Neutrophil (primary cell): Measurements from ENCODE around the gene HSPBP1.

ENCODE experiments used
- H3K27ac ChIP-seq: fragments of 200-600 bp; sonication (generic); 2 replicates; pipeline ENCODE4 v1.5.1; 2016; ENCODE audit warnings: mild to moderate bottlenecking, moderate library complexity
- H3K27me3 ChIP-seq: fragments of 200-600 bp; sonication (generic); 2 replicates; pipeline ENCODE4 v1.6.0; 2016; ENCODE audit warnings: mild to moderate bottlenecking
- H3K36me3 ChIP-seq: fragments of 200-600 bp; sonication (generic); 2 replicates; pipeline ENCODE4 v1.5.1; 2017
- H3K4me1 ChIP-seq, 2 experiments: fragments of 200-600 bp in 1 of 2; sonication (generic) in 1 of 2; 1 replicate in 1 of 2; 2 replicates in 1 of 2; pipeline versions ENCODE4 v1.5.1 to v1.6.1; 2013 to 2016; ENCODE audit warnings: low read depth in 1 of 2, low read length in 1 of 2, mild to moderate bottlenecking in 1 of 2, moderate library complexity in 1 of 2; ENCODE audit not compliant: control insufficient read depth in 1 of 2, insufficient read depth in 1 of 2
- H3K4me3 ChIP-seq, 2 experiments: fragments of 200-600 bp in 1 of 2; sonication (generic) in 1 of 2; 1 replicate in 1 of 2; 2 replicates in 1 of 2; pipeline ENCODE4 v1.5.1; 2013 to 2016; ENCODE audit warnings: low read depth in 1 of 2, low read length in 1 of 2, mild to moderate bottlenecking in 1 of 2, moderate library complexity in 1 of 2
- H3K9me3 ChIP-seq: fragments of 200-600 bp; sonication (generic); 2 replicates; pipeline ENCODE4 v1.5.1; 2016
- TF ChIP-seq, protein P1 (sequence below): fragments of 200-600 bp; sonication (generic); IDR thresholded peaks from 2 replicates; pipeline ENCODE4 v1.5.1; 2016; ENCODE audit warnings: antibody characterized with exemption

The HSPBP1 gene

DNA sequence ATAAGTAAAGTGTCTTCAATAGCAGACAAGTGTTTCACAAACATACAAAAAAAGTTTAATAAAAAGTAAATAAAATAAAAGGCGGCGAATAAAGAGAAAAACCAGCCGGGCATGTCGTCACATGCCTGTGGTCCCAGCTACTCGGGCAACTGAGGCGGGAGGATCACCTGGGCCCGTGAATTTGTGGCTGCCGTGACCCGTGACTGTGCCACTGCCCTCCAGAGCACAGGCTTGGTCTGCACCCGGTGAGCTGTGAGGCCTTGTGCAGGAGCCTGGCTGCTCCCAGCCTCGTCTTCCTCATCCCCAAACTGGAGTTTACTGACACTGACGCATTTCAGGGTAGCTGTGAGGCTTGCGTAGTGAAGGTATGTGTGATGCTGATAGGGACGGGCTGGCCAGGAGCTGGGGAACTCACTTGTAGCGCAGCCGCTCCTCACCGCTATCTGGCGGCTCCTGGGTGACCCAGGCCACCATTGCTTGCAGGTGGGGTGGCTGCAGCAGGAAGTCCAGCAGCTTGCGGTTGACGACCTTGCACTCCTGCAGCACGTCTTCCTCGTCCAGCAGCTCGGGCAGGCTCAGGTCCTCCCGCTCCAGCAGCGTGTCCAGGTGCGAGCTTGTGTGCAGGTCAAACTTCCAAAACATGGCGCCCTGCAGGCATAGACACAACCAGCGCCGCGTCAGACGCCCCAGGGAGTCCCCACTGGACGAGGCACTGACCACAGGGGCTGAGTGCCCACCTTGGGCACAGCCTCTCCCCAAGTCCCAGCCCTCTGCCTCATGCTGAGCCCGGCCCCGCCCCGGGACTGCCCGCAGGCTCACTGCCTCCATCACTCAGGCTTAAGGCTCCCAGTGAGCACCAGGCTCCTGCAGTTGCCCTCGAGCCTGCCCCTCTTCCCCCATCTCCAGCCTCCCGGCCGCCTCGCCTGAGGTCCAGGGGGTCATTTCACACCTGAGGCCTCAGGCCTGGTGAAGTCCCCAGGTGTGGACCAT is 33.2 kb downstream of the HSPBP1 start:
- H3K9me3 ChIP-seq: no peaks in the 10 kb centered on the region
- peaks cover 63% of the 10 kb centered on the region for H3K36me3 ChIP-seq
- H3K4me1 ChIP-seq: peaks cover 18 to 28% of the 10 kb centered on the region in 2 experiments
- TF ChIP-seq, protein P1, sequence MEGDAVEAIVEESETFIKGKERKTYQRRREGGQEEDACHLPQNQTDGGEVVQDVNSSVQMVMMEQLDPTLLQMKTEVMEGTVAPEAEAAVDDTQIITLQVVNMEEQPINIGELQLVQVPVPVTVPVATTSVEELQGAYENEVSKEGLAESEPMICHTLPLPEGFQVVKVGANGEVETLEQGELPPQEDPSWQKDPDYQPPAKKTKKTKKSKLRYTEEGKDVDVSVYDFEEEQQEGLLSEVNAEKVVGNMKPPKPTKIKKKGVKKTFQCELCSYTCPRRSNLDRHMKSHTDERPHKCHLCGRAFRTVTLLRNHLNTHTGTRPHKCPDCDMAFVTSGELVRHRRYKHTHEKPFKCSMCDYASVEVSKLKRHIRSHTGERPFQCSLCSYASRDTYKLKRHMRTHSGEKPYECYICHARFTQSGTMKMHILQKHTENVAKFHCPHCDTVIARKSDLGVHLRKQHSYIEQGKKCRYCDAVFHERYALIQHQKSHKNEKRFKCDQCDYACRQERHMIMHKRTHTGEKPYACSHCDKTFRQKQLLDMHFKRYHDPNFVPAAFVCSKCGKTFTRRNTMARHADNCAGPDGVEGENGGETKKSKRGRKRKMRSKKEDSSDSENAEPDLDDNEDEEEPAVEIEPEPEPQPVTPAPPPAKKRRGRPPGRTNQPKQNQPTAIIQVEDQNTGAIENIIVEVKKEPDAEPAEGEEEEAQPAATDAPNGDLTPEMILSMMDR: no peak
- no peak overlapping the region for H3K4me3 ChIP-seq
- no peaks in the 10 kb centered on the region for H3K27me3 ChIP-seq
- peak overlapping the region; percentile 37 for H3K27ac ChIP-seq

DNA sequence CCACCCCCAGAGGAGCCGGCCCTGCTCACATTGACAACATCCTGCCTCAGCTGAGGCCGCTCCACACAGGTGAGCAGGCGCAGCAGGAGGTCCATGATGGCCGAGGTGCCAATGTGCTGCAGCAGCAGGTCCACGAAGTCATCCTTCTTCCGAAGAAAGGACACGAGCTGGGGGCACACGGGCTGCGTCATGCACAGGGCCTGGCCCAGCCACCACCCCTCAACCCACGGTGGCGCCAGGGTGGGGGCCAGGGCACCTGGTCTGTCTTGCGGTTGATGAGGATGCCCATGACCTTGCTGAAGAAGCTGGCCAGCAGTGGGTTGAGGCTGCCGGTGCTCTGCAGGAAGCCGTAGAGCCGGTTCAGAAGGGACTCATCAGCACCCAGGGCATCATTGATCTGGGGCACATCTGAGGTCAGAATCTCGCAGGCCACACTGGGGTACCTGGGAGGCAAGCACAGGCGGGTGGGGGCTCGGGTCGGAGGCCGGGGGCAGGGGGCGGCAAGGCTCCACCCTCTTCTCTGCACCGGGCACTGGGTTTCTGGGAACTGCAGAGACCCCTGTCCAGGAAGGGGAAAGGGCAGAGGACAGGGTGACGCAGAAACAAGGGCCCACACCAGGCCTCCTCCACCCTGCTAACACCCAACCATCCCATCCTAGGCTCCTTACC is 34.5 kb downstream of the HSPBP1 start:
- peaks cover 7 to 14% of the 10 kb centered on the region in 2 experiments for H3K4me1 ChIP-seq
- no peak overlapping the region for H3K4me3 ChIP-seq
- H3K27me3 ChIP-seq: no peaks in the 10 kb centered on the region
- TF ChIP-seq, protein P1: no peak
- no peak overlapping the region for H3K27ac ChIP-seq
- H3K36me3 ChIP-seq: peaks cover 77% of the 10 kb centered on the region
- H3K9me3 ChIP-seq: no peaks in the 10 kb centered on the region

DNA sequence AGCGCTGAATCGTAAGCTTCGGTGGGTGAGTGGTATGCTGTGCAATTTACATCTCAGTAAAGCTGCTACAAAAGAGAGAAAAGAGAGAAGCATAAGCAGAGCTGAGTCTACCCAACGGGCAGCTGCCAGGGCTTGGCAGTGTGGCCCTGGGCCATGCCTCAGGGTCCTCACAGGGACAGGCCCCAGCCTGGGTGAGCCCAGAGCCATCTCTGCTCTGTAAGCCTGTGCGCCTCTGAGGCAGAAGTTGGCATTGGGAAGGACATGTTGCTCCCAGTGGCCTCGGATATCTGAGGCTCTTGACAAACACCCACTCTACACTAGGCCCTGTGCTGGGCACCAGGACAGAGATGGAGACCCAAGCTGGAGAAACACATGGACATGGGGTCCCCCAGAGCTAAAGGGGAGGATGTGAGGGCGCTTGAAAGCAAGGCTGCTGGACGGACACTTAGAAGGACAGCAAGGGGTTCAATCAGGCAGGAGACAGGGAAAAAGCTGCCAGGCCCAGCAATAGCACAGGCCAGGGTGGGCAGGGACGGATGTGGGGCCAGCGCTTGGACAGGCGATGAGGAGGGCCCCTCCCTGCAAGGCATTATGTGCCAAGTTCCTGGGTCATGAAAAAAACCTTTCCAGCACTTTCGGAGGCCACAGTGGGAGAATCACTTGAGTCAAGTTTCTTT is 35.8 kb downstream of the HSPBP1 start:
- Histone ChIP-seq H3K4me1 (peaks cover 0 to 6% of the 10 kb centered on the region in 2 experiments), H3K9me3 (no peaks in the 10 kb centered on the region), H3K4me3 (no peak overlapping the region), H3K27ac (no peak overlapping the region), H3K27me3 (no peaks in the 10 kb centered on the region), H3K36me3 (peaks cover 86% of the 10 kb centered on the region)
- TF ChIP-seq, protein P1: no peak

DNA sequence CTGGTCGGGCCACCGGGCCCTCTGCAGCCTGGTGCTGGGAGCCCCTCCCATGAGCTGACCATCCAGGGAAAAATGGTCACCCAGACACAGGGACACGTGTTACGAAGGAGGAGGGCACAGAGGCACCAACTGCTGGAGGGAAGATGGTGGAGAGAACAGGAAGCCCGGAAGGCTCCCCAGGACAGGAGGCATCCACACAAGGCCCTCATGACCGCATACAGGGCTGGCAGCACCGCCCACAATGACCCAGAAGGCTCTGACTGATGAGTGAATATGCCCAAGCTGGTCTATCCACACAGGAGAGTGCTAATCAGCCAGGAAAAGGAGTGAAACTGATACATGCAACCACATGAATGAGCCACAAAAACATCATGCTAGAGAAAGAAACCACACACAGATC is 37.4 kb downstream of the HSPBP1 start:
- TF ChIP-seq, protein P1: no peak
- Histone ChIP-seq H3K4me3 (no peak overlapping the region), H3K36me3 (peaks cover 94% of the 10 kb centered on the region), H3K27ac (no peak overlapping the region), H3K4me1 (no peaks in the 10 kb centered on the region), H3K27me3 (no peaks in the 10 kb centered on the region), H3K9me3 (no peaks in the 10 kb centered on the region)

DNA sequence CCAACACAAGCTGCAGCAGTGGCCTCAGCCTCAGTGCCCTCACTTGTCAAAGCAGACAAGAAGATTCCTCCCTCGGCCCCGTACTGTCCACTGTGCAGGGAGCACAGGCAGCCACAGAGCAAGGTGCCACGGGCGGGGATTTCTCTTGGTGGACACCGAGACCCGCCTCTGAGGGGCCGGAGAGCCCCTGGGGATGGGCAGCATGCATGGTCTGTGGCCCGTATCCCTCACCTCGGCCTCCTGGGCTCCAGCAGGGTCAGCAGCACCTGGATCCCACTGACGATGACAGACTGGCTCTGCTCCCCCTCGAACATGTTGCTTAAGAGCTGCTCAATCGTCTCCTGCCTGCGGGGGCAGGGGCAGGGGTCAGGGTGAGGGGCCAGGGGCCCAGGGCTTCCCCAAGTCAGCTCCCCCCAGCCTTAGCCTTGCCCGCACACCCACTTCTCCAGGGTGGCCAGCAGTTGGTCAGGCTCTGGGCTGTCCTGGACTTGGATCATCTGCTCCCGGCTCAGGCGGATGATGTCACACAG is 37.9 kb downstream of the HSPBP1 start:
- H3K9me3 ChIP-seq: no peaks in the 10 kb centered on the region
- TF ChIP-seq, protein P1: no peak
- no peaks in the 10 kb centered on the region for H3K27me3 ChIP-seq
- H3K36me3 ChIP-seq: peaks cover 98% of the 10 kb centered on the region
- no peak overlapping the region for H3K4me3 ChIP-seq
- H3K4me1 ChIP-seq: no peaks in the 10 kb centered on the region
- H3K27ac ChIP-seq: no peak overlapping the region
